HPDE6-E6E7 (cell line): ENCODE data around the gene GSC.
"Not testable (repeated sequence)": the region's sequence is repeated elsewhere in the genome, so short reads cannot be mapped to it uniquely, and the experiment has no call there.

ENCODE experiments used
- DNase-seq: peaks from one replicate; pipeline ENCODE4 v3.0.0; 2011; ENCODE audit warnings: missing footprints; ENCODE audit errors: extremely low spot score

The GSC gene

DNA sequence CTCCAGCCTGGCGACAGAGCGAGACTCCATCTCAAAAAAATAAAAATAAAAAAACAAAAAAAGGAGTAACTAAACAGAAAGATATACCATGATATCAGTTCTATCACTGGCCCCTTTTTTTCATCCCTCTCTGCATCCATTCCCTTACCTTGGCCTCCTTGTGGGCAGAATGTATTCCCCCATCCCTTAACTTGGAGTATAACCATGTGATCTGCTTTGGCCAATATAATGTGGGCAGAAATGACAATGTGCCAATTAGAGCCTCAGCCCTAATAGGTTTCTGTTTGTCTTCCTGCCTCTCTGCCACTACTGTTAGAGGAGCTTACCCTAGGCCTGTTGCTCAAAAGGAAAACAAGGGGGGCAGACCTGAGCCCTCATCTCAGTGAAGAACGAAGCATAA is 23.8 kb downstream of the GSC start:
- no peak for DNase-seq

DNA sequence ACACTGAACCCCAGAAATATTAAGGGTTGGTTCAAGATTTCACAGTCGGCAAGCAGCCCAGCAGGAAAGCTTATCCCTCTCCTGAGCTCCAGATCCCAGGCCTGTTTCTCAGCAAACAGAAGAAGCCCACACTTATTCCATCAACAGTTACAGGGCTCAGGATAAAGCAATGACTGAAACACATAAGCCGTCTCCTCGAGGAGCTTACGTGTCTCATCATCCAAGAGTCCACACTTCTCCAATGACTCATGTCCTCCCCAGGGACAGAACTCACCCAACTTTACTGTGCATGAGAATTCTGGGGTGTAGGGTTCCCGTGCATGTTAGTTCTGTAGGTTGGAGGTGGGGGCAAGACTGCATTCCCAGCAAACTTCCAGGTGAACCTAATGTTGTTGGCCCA is 31.2 kb downstream of the GSC start:
- no peak for DNase-seq

DNA sequence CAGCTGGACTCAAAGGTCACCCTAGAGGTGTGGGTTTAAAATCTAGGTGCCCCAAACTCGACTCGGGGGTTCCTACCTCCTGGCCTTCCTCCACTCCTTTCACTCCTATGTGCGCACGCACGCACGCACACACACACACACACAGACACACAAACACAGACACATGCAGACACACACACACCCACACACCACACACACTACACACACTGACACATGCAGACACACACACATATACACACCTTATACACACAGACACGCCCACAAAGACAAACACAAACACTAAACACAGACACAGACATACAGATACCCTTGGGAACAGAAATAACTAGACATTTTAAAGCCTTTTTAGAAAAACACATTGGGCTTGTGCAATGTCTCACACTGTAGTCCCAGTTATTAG is 31.8 kb downstream of the GSC start:
- DNase-seq: no peak

DNA sequence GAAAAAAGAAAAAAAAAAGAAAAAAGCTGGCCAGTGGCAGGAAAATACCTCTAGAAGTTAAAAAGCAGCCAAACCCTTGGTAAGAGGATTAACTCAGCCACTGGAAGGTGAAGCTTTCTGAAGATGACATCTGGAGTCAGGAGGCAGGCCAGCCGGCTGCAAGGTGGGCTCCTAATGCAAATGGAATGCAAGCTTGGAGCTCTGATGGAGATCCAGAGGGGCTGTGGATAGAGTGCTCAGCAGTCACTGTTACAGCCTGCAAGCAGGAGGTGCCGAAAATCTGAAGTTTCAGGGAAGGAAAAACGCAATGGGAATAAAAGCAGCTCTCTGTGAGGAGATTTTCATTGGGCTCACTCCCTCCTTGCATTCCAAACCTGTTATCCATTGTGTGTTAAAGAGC is 41.0 kb downstream of the GSC start:
- DNase-seq: no peak

DNA sequence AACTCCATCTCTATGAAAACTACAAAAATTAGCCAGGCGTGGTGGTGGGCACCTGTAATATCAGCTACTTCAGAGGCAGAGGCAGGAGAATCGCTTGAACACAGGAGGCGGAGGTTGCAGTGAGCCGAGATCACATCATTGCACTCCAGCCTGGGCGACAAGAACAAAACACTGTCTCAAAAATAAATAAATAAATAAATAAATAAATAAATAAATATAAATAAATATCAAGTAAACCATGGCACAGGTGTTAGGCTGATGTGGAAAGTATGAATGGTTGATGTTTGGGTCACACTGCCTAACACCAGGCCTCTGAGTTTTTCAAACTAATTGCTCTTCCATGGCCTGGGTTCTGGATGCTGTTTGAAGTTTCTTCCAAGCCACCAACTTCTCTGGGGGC is 41.5 kb downstream of the GSC start:
- DNase-seq: not testable (repeated sequence)

DNA sequence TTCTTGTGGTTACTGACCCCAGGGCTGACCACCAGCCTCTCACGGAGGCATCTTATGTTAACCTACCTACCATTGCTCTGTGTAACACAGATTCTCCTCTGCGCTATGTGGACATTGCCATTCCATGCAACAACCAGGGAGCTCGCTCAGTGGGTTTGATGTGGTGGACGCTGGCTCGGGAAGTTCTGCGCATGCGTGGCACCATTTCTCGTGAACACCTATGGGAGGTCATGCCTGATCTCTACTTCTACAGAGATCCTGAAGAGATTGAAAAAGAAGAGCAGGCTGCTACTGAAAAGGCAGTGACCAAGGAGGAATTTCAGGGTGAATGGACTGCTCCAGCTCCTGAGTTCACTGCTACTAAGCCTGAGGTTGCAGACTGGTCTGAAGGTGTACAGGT is 43.3 kb downstream of the GSC start:
- not testable (repeated sequence) for DNase-seq

DNA sequence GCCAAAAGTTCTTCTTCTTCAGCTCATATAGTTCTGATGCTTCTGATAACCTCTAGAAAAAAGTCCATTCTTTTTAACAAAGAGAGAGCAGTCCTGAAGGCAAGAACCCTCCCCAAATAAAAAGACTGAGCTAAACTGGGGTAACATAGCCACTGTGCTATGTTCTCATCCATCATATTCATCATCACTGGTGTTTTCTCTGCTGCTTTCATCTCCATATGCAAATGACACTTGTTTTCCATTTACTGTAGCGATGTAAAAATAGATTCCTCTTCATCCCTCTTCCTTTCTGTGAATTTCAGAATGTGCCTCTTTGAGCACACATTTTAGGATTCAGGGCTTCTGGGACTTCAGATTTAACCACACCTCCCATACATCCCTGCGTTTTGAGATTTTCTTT is 44.9 kb downstream of the GSC start:
- DNase-seq: no peak

DNA sequence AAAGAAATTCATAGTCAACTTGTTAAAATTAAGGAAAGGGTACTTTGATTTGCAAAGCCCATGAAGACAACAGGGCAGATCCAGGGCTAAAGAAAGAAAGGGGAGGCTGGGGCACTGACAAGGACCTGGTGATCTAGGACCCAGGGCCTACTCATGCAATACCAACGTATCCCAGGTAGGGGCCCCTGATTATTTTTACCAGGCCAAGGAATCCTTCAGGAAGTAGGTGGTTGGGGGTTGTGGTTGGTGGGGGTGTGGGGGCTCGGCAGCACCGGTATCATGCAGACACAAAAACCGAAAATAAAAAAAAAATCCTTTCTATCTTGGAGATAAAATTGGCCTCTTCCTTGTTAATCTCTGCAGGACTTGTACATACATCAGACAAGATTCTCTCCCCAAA is 47.5 kb downstream of the GSC start:
- DNase-seq: no peak
